ENCODE measurements around the gene PAX2.
"Not testable (repeated sequence)": the region's sequence is repeated elsewhere in the genome, so short reads cannot be mapped to it uniquely, and the experiment has no call there.

The PAX2 gene

DNA sequence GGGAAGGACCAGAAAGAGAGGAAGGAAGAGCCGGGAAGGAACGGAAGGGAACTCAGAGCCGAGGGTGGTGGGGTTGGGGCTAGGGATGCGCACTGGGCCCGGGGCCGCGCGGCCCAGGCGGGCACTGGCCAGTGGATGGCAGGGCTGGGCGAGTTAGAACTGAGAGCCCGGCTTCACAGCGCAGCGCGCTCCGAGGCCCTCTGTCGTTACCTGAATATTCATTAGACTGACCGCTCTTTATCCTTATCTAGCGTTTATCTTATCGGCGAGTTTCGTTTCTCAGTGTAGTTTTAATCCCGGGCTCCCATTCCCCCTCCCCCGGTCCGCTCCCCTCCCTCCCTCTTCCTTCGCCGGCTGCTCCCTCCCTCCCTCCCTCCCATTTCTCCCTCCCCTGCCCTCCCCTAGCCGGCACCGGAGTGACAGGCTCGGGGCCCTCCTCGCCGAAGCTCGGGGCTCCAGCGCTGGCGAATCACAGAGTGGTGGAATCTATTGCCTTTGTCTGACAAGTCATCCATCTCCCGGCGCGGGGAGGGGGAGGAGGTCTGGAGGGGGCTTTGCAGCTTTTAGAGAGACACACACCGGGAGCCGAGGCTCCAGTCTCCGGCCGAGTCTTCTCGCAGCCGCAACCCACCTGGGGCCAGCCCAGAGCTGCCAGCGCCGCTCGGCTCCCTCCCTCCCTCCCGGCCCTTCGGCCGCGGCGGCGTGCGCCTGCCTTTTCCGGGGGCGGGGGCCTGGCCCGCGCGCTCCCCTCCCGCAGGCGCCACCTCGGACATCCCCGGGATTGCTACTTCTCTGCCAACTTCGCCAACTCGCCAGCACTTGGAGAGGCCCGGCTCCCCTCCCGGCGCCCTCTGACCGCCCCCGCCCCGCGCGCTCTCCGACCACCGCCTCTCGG, at the start of gene PAX2:
Gene PAX2 (plus strand): TSS at position 596 of the 895 bp plus-strand sequence. CDS start 679 bp downstream, outside the sequence.
- DNase-seq: no peak

DNA sequence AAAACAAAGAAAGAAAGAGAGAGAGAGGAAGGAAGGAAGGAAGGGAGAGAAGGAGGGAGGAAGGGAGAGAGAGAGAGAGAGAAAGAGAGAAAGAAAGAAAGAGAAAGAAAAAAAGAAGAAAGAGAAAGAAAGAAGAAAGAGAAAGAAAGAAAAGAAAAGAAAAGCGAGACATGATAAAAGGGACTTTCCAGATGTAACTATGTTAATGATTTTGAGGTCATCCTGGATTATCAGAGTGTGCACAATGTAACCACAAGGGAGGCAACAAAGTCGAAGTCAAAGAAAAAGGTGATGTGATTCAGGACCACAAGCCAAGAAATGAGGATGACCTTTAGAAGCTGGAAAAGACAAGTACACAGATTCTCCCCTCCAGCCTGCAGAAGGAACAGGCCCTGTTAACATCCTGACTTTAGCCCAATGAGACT, 48.9 kb upstream of the PAX2 start:
- no peak for DNase-seq

DNA sequence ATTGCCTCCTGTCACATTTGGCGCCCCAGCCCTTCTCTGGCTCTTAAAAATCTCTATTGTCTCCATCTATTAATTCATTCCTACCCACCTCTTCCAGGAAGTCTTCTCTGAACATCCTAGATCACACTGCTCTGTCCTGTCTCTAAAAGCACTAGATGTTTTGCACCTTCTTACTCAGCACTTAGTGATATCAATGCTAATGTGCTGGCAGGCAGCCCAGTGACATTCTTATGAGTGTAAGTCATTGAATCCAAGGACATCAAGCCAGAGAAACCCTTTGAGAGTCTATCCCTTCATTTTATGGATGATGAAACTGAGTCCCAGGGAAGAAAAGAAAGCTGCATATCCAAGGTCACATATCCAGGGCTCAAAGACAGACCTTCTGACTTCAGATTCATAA, 48.3 kb upstream of the PAX2 start:
- DNase-seq: no peak

DNA sequence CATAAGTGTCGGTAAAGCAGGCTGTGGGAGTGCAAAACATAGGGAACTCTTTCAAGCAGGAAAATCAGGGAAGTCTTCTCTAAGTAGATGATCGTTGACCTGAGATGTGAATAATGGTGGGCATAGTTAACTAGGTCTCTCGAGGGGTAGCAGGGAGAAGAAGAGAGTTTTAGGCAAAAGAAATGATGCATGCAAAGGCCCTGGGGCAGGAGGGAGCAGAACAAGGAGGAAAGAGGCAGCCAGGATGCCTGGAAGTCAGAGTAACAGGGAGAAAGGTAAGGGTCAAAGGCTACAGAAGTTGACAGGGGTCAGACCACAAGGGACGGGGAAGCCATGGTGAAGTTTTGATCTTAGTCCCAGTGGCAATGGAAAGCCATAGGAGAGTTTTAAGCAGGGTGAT, 47.8 kb upstream of the PAX2 start:
- no peak for DNase-seq

DNA sequence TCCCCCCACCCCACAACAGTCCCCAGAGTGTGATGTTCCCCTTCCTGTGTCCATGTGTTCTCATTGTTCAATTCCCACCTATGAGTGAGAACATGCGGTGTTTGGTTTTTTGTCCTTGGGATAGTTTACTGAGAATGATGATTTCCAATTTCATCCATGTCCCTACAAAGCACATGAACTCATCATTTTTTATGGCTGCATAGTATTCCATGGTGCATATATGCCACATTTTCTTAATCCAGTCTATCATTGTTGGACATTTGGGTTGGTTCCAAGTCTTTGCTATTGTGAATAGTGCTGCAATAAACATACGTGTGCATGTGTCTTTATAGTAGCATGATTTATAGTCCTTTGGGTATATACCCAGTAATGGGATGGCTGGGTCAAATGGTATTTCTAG, 43.7 kb upstream of the PAX2 start:
- DNase-seq: not testable (repeated sequence)

DNA sequence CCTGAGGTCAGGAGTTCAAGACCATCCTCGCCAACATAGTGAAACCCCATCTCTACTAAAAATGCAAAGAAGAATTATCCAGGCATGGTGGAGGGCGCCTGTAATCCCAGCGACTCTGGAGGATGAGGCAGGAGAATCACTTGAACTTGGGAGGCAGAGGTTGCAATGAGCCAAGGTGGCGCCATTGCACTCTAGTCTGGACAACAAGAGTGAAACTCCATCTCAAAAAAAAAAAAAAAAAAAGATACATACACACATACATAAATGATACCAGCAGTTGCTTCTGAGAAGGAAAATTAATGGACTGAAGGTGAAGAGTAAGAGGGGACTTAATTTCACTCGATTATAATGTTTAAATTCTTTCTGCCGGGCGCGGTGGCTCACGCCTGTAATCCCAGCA, 40.2 kb upstream of the PAX2 start:
- no peak for DNase-seq

DNA sequence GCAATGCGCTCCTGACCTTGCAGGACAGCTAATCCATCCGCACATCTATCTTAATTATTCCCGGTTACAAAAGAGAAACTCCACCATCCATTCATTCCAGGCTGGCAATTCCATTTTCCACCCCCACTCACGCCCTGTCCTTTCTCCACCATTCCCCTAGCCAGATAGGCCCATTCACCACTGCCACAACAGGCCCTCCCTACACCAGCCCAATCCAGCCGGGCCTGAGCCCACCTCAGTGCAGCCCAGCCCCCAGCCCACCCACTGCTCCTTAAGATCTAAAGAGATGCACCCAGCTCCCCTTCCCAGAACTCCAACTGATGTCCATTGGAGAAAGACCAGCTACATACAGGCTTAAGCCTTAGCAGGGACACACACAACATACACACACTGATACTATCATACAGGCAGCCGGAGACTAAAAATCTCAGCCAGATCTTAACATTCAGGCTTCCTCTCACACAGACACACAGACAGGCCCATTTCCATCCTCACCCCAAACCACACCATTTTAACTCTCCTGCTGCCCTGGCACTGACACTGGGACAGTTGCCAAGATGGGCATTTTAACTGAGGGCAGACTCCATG, 38.0 kb upstream of the PAX2 start:
- DNase-seq: no peak

DNA sequence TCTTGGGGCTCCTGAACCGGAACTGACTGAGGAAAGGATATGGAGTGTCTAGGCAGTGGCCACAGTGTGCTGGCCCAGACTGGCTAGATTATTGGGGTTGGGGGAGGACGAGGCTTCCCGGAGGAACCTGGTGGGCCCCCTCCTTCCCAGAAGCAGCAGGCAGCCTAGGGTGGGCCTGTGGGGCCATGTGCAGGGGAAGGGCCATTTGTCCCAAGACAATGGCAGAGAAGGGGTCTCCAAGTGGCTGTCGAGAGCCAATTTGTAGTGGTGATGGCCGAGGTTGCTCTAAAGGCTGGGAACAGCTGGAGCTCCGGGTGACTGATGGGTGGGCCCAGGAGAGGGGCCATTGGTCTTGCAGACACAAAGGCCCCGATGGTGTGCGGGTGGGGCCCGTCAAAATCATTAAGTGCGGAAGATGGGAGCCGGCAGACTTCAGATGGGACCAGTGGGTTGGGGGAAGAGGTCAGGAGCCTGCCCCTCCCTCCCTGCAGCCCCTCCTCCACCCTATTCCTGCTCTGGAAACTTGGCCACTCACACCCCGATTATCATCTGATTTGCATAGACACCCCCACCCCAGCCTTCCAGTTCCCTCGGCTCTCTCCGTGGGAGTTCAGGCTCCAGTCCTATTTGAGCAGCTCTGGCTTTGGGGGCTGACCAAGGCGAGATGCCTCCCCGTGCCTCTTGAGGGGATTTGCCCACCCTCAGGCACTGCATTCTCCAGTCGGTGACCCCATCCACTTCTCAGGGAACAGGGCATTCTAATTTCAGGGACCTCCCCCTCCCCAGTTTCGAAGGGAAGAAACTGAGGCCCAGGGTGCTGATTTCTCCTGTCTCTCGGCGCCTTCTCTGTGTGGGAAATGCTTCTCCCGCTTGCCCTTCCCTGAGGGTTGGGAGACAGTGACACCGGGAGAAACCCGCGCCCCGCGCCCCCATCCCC, 36.0 kb upstream of the PAX2 start:
- DNase-seq: no peak

DNA sequence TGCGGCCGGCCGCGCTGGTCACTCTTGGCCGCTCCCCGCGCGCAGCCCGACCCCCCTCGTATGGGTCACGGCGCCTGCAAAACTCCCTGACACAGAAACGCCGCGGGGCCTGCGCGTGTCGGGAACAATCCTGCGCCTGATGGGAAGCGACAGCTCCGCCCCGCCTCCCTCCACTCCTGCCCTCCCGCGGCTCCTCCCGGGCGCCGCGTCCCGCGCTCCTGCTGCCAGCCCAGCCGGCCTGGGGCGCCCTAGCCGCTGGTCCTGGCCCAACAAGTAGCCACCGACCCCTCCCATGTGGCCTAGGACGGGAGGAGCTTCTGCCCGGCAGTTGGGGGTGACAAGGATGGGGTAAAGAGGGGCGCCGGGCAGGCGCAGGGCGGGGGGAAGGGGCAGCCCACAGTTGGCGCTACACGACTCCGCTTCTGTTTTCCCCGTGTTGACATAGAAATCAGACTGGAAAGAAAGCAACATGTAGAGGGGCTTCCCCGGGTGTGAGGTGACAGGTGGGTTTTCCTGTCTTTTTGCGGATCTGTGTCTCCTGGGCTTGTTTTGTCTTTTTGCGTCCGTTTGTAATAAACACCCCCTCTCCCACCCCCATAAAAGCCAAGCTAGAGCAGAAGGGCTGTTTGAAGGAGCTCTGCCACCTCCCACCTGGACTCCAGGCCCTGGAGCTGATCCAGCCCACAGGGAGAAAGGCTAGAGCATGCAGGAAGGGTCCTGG, 35.1 kb upstream of the PAX2 start:
- DNase-seq: no peak

DNA sequence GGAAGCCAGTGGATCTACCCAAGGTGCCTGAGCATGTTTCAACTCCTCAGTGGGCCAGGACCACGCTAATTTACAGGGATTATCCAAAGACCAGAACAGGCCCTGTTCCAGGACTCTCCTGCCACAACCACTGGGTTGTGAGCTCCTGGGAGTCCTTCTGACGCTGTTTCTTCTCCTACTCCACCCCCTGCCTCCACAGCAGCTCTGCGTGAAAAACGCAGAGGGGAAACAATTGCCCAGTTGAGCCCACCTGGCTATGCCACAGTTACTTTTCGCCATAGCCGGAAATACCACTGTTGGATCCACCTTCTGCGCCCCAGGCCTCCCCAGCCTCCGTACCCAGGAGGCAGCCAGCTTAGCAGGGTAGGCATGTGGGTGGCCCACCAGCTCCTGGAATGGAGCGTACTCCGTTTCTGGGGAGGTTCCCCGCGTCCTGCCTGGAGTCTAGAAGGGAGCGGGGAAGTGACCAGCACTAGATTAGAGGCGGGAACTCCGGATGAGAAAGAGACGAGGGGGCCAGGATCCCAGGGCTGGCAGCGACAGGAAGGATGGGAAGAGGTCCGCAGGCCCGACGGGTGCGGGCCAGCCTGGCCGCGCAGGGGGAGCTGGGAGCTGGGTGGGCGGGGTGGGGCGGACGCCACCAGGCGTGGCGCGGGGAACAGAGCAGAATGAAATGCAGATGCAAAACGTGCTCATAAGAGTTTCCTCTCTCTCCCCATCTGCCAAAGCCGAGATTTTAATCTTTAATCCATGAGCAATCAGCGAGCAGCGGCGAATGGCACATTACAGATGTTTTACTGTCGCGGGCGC, 32.1 kb upstream of the PAX2 start:
- no peak for DNase-seq

DNA sequence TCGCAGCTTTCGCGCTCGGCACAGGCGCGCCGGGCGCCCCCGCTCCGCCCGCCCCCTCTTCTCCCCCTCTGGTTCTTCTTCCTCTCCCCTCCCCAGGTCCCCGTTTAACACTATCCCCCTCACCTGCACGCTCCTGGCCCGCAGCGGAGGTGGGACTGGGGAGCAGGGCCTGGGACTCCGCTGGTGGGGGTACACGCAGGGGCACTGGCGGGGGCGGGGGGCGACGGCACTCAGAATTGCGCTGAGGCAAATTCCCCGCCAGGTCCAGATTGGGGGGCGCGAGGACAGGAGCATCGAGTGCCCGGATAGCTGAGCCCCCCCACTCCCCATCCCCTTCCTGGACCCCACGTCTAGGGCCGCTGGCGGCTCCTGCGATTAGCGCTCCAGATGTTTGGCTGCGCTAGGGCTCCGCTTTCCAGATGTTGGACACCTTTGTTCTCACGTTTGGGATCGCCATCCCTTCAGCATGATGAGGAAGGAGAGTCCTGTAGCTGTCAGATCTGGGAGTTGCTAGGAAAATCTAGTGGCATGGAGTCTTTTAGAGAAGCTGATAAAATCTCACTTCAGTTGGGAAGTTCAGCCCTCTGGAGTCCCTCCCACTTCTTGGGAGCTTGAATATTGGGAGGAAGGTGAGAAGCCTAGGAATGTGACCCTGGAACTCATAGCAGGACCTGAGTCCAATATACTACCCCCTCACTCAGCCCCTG, 31.4 kb upstream of the PAX2 start:
- no peak for DNase-seq

DNA sequence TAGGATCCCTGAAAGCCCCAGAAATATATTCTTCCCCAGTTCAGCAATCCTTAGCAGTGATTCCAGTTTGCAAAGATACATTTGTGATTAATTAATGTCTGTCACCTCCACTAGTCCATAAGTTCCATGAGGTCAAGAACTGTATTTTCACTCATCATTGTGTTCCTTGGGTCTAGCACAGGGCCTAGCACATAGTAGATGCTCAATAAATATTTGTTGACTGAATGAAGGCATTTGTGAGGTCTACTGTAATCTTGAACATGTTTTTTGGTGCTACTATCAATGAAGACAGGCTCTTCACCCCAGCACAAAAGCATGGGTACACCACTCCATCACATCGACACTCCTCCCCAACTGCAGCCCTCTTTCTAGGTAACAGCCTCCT, 30.8 kb upstream of the PAX2 start:
- no peak for DNase-seq

DNA sequence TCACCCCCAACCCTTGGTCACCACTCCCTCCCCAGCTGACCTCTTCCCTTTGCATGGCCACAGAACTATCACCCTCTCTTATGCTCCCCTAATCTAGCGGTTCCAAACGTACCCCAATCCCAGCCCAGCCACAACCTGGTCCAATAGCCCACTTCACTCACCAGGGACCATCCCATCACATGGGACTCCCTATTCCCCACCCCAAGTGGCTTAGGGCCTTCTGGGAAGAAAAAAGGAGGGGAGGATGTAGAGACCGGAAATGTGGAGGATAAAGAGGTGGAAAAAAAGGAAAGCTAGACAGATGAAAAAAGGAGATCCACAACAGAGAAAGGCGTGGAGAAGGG, 30.3 kb upstream of the PAX2 start:
- DNase-seq: no peak

DNA sequence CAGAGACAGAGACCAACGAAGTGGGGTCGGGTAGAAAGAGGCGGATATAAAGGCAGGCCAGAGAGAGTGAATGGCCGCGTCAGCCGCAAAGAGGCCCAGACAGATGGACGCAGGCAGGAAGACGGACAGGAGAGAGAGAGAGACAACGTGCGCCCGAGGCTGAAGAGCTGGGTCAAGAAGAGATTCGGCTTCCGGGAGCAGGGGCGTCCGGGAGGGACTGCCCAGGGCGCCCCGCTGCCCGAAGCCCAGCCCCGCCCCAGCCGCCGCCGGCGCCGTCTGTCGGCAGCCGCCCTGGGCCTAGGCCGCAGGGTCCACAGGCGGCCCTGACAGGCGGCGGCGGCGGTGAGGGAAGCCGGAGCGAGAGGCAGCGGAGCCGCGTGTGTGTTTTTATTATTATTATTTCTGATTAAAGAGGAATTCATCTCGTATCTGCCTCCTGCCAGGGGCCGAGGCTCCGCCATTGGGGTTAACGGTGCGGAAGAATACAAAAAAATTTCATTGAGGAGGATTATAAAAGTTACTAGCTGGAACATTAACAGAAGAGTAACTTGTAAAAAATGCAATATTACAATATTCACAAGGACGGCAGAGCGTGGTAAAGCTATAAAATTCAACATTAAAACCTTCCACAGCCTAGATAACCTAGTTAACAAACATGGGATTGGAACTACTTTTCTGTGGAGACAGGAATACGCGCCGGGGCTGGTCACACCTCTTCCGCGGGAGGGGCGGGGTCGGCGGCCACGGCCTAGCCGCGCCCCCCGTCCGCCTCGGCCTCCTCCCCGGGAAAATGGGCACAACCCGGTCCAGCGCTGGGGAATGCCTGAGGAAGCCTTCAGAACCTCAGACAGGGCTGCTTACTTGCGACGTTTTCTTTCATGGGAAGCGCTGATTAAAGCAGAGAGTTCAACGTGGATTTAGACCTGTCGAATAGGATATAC, 29.7 kb upstream of the PAX2 start:
- DNase-seq: no peak

DNA sequence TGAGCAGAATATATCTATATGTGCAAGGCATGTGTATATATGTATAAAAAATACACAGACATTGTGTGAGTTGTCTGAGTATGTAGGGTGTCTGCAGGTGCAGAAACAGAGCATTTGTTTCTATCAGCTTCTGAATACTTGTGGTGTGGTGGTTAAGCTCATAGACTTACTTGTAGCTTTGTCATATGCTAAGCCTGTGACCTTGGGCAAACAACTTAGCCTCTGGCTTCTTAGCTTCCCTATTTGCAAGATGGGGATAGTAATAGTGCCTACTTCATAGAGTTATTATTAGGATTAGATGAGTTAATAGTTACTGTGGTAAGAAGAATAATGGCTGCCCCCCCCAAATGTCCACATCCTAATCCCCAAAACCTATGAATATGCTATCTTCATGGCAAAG, 28.2 kb upstream of the PAX2 start:
- no peak for DNase-seq

DNA sequence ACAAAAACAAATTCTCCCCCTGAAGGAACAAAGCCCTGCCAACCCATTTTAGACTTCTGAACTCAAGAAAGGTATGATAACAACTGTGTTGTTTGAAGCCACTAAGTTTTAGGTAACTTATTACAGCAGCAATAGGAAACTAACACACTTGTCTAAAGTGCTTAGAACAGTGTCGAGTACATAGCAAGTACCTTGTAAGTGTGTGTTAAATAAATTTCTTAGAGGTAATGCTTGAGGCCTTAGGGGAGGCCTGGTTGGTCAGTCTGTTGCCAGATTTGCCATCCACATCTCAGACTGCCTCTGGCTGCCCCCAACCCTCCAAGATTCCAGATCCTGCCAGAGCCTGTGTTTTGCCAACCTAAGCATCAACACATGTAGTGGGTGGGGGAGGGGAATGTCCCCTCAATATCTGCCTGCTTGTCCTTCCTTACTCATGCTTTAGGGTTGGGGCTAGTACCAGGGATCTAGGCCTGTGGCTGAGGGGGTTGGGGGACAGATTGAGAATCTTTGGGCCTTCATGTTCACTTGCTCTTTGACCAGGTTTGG, 27.1 kb upstream of the PAX2 start:
- no peak for DNase-seq

DNA sequence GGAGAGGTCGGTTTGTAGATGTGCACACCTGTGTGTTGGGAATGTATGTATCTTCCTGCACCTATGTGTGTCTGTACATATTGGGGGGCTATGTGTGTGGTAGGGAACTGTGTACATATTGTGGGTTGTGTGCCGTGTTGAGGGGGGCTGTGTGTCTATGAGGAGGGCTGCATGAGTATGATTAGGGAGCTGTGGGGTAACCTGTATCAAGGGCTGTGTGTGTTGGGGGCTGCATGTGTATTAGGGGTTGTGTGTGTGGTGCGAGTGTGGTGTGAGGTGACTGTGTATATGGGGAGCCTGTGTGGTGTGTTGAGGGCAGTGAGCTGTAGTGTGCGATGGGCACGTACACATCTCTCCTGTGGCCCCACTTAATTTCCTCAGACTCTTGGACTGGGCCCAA, 22.2 kb upstream of the PAX2 start:
- DNase-seq: no peak

DNA sequence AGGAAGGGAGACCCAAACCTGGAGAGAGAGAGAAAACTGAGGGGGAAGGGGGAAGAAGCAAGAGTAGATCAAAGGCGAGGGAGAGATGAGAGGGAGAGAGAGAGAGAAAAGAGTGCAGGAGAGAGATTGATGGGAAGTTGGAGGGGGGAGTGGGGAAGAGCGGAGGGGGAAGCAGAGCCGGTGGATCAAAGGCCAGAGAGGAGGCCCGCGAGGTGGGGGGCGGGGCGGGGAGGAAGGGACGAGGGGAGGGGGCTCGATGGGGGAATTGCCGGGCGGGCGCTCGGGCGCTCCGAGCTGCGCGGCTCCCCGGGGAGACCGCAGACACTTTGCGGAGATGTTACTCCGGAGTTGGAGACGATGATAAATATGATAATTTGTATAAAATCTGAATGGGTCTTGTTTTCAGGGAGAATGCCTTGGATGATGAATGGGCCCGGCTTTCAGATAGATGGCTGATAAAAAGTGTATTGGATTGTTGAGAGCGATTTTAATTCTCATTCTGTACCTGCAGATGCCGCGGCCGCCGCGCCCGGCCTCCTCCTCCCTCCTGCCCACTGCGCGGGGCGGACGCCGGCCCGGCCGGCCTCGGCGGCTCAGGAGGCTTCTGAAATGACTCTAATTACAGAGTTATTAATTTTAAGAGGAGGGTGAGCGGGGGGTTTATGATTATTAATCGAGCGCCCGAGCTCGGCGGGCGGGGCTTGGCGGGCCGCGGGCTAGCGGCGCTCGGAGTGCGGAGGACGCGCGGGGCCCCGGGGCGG, 21.4 kb upstream of the PAX2 start:
- no peak for DNase-seq

DNA sequence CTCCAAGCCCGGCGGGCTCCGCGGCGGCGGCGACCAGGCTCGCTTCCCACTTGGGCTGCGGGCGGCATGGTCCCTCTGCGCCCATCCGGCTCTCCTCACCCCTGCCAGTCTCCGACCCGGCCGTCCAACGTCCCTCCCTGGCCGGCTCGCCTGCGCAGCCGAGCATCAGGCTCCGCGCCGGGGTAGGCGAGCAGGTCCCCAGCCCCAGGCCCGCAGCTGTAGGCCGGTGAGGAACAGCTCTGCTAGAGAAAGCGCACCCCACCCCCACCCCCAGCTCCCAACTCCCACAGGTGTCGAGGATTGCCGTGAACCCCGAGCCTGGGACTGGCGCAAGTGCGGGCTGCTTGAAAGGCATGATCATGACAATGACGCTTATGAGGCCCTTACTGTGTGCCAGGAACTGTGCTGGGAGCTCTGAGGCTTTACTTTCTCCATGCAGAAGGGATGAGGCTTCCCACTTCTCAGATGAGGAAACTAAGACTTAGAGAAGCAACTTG, 20.8 kb upstream of the PAX2 start:
- no peak for DNase-seq
